Progenitor cell of endocrine pancreas (in vitro differentiated cells): ENCODE data around the gene HEBP2. TPM values are rescaled to one million over a fixed set of nuclear protein-coding genes. Genes with fewer than 3 reads are reported as not detected.

Experiments used
- DNase-seq: peaks from one replicate; pipeline ENCODE4 v3.0.0; 2021; ENCODE audit warnings: low spot score; ENCODE audit not compliant: unreplicated experiment
- H3K27ac Mint-ChIP-seq: 2 replicates; pipeline ENCODE4 v1.8.0; 2021; ENCODE audit warnings: mild to moderate bottlenecking, moderate library complexity, mixed read lengths
- H3K27me3 Mint-ChIP-seq: 2 replicates; pipeline ENCODE4 v1.8.0; 2021; ENCODE audit warnings: mixed read lengths
- H3K36me3 Mint-ChIP-seq: 2 replicates; pipeline ENCODE4 v1.8.0; 2022; ENCODE audit warnings: mixed read lengths; ENCODE audit not compliant: insufficient read depth
- H3K4me1 Mint-ChIP-seq: 2 replicates; pipeline ENCODE4 v1.8.0; 2021; ENCODE audit warnings: low read depth, mixed read lengths
- H3K4me3 Mint-ChIP-seq: 2 replicates; pipeline ENCODE4 v1.8.0; 2021; ENCODE audit warnings: low read depth, mild to moderate bottlenecking, moderate library complexity, mixed read lengths
- H3K9me3 Mint-ChIP-seq: 2 replicates; pipeline ENCODE4 v1.8.0; 2021; ENCODE audit warnings: low read depth, mixed read lengths
- CTCF ChIP-seq: fragments of 200-600 bp; sonication (generic); IDR thresholded peaks from one replicate; pipeline ENCODE4 v1.5.0; 2021; ENCODE audit warnings: antibody characterized with exemption, mild to moderate bottlenecking; ENCODE audit not compliant: unreplicated experiment
- total RNA-seq: library from RNA; stranded (reverse); gene quantifications from 2 replicates; pipeline ENCODE4 v1.2.1, GENCODE V29; 2021

Gene HEBP2
- total RNA-seq, 1 donor from 2014 or later = 67.7 TPM

GRCh38 chr6:138446821-138447220 is 42.8 kb downstream of the HEBP2 start:
- H3K4me1 Mint-ChIP-seq = peaks cover 1% of the 10 kb centered on the region
- no peak for TF ChIP-seq CTCF
- DNase-seq = no peak
- H3K9me3 Mint-ChIP-seq = no peaks in the 10 kb centered on the region
- H3K36me3 Mint-ChIP-seq = peaks cover 20% of the 10 kb centered on the region
- H3K4me3 Mint-ChIP-seq = no peak overlapping the region
- H3K27ac Mint-ChIP-seq = peak overlapping the region; percentile 33
- no peaks in the 10 kb centered on the region for H3K27me3 Mint-ChIP-seq

- DNase-seq = no peak
- Mint-ChIP-seq H3K36me3 (peaks cover 14% of the 10 kb centered on the region), H3K4me3 (no peak overlapping the region), H3K27me3 (no peaks in the 10 kb centered on the region), H3K9me3 (no peaks in the 10 kb centered on the region), H3K27ac (peak overlapping the region; percentile 12), H3K4me1 (peaks cover 1% of the 10 kb centered on the region)
- no peak for TF ChIP-seq CTCF
Measured at GRCh38 chr6:138450445-138450844, 46.4 kb downstream of the HEBP2 start.

- Mint-ChIP-seq H3K9me3 (no peaks in the 10 kb centered on the region), H3K4me3 (no peak overlapping the region), H3K4me1 (peaks cover 1% of the 10 kb centered on the region), H3K27ac (no peak overlapping the region), H3K36me3 (peaks cover 13% of the 10 kb centered on the region), H3K27me3 (no peaks in the 10 kb centered on the region)
- no peak for TF ChIP-seq CTCF
- no peak for DNase-seq
Measured at GRCh38 chr6:138451043-138451442, 47.0 kb downstream of the HEBP2 start.

- DNase-seq = no peak
- Mint-ChIP-seq H3K9me3 (no peaks in the 10 kb centered on the region), H3K36me3 (peaks cover 14% of the 10 kb centered on the region)
Measured at GRCh38 chr6:138454981-138455706, 51.1 kb downstream of the HEBP2 start.

GRCh38 chr6:138455746-138456400 is 51.9 kb downstream of the HEBP2 start:
- Mint-ChIP-seq H3K4me3 (no peak overlapping the region), H3K27ac (no peak overlapping the region), H3K9me3 (no peaks in the 10 kb centered on the region), H3K36me3 (peaks cover 16% of the 10 kb centered on the region), H3K27me3 (no peaks in the 10 kb centered on the region), H3K4me1 (peaks cover 2% of the 10 kb centered on the region)
- DNase-seq = no peak
- TF ChIP-seq CTCF = no peak

More at GRCh38 chr6:138454981-138455706, 51.1 kb downstream of the HEBP2 start:
- Mint-ChIP-seq H3K27ac (peak overlapping the region; percentile 81), H3K4me3 (no peak overlapping the region), H3K27me3 (no peaks in the 10 kb centered on the region), H3K4me1 (peaks cover 2% of the 10 kb centered on the region)
- no peak for TF ChIP-seq CTCF
